Activated naive CD8-positive, alpha-beta T cell treated with anti-CD3 and anti-CD28 coated beads, Interleukin-2, amount 10 ng/mL, durations not matched to agents 7 days and 5 days (primary cell): Measurements from ENCODE around the gene HOXB1. TPM values are rescaled to one million over a fixed set of nuclear protein-coding genes. Genes with fewer than 3 reads are reported as not detected.

Experiments
- ATAC-seq: fragments of 150-1000 bp; cut with Tn5 transposase; one replicate; pipeline ENCODE4 v1.10.0; 2021; ENCODE audit warnings: low read depth, moderate library complexity
- POLR2A ChIA-PET: fragments of 350-600 bp; sonication (Branson Sonifier 250); formaldehyde crosslinking; loops from one replicate; lab custom pipeline; 2021; ENCODE audit warnings: antibody characterized with exemption; lab: Charles Lee
- DNase-seq: peaks from one replicate; pipeline ENCODE4 v3.0.0; 2021
- H3K27ac Mint-ChIP-seq: one replicate; pipeline ENCODE4 v1.8.0; 2022; ENCODE audit warnings: mild to moderate bottlenecking, mixed read lengths
- H3K27me3 Mint-ChIP-seq: one replicate; pipeline ENCODE4 v1.8.0; 2022; ENCODE audit warnings: mild to moderate bottlenecking, moderate library complexity, mixed read lengths
- H3K36me3 Mint-ChIP-seq: one replicate; pipeline ENCODE4 v1.8.0; 2021; ENCODE audit warnings: mild to moderate bottlenecking, mixed read lengths
- H3K4me1 Mint-ChIP-seq: one replicate; pipeline ENCODE4 v1.8.0; 2021; ENCODE audit warnings: mixed read lengths
- H3K4me3 Mint-ChIP-seq: one replicate; pipeline ENCODE4 v1.8.0; 2022; ENCODE audit warnings: mild to moderate bottlenecking, moderate library complexity, mixed read lengths
- H3K9me3 Mint-ChIP-seq: one replicate; pipeline ENCODE4 v1.8.0; 2021; ENCODE audit warnings: mixed read lengths
- total RNA-seq, 2 experiments: library from RNA; stranded (reverse); gene quantifications; one replicate each; pipeline ENCODE4 v1.2.3, GENCODE V29; 2021

HOXB1 gene
- total RNA-seq = not detected

GRCh38 chr17:48530887-48531272 lies at the start of gene HOXB1:
Gene HOXB1, minus strand, starts transcription at chr17:48531011. Its CDS starts 107 bp downstream, at chr17:48530904.
- Mint-ChIP-seq H3K36me3 (no peaks in the 10 kb centered on the region), H3K4me1 (no peaks in the 10 kb centered on the region), H3K4me3 (no peak within 1 kb of the TSS), H3K27me3 (peaks cover 21% of the 10 kb centered on the region), H3K27ac (no peak within 1 kb of the TSS), H3K9me3 (no peaks in the 10 kb centered on the region)
- no peak for ATAC-seq
- DNase-seq = no peak
- POLR2A ChIA-PET = no interaction called here

- H3K27ac Mint-ChIP-seq = no peak overlapping the region
- H3K27me3 Mint-ChIP-seq = peaks cover 56% of the 10 kb centered on the region
- ATAC-seq (no peak), DNase-seq (no peak)
- peaks cover 9% of the 10 kb centered on the region for H3K36me3 Mint-ChIP-seq
- H3K4me1 Mint-ChIP-seq = peaks cover 40% of the 10 kb centered on the region
- POLR2A ChIA-PET = interaction anchor here (0.6 kb wide), 1 partner anchor 422 kb away, joined by 4 read pairs; no protein-coding TSS in a partner anchor
- peak overlapping the region; percentile 94 for H3K4me3 Mint-ChIP-seq
- no peaks in the 10 kb centered on the region for H3K9me3 Mint-ChIP-seq
Observed at GRCh38 chr17:48579760-48580554, 49.1 kb upstream of the HOXB1 start.

DNA sequence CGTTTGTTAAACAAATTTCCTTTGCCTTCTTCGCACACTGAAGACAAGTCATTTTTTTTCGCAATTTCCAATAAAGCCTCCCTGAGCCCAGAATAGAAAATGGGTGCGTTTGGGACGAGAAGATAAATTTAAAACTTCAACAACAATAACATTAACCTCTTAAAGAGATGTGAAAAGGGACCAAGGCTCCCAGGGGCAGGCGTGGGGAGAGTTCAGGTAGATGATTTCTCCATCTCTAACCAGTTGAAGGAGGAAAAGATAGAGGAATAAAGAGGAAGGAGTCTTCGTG lies 48.6 kb upstream of the HOXB1 start:
- POLR2A ChIA-PET = interaction anchor here (0.6 to 1.2 kb wide), 3 partner anchors 39 to 421 kb away, joined by 3 to 4 read pairs (median 3); no protein-coding TSS in a partner anchor
- Mint-ChIP-seq H3K27me3 (peaks cover 51% of the 10 kb centered on the region), H3K4me3 (peak overlapping the region; percentile 94), H3K27ac (no peak overlapping the region), H3K9me3 (no peaks in the 10 kb centered on the region), H3K36me3 (peaks cover 9% of the 10 kb centered on the region), H3K4me1 (peaks cover 38% of the 10 kb centered on the region)
- ATAC-seq (no peak), DNase-seq (no peak)

DNA sequence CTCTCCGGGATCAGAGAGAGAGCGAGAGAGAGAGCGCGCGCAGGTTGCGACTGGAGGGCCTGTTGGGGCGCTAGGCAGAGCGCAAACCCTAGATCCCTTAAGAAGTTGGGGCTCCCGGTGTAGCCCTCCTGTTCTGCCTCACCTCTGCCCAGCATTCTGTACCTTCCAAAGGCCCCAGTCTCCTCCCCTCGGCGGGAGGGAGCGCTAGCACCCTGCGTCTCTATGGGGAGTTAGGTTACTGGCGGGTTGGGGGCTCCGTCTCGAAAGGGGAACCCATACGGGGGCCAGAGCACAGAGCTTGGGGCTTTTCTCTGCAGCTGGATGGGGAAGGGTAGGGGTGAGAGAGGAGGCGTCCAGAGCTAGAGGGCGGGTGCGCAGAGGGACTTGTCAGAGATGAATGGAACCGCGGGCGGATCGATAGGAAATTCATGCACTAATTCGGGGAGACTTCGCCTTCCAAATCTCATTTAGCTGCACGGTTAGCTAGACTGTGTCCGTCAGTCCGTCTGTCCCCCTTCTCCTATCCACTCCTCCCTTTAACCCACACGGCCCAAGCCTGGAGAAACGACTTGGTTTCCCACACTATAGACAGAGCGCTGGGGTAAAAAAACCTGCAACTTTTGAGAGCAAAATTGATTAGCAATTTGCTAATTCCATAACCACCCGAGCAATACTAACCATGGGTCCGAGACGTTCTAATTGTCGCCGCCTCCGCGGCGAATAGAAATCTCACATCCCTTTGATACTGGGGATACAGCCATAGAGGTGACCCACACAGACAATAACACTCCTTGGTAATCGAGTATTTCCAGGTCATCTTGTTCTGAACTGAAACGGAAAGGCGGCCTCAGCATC lies 48.0 kb upstream of the HOXB1 start:
- peak; percentile 45 for ATAC-seq
- H3K27ac Mint-ChIP-seq = peak overlapping the region; percentile 64
- H3K27me3 Mint-ChIP-seq = peaks cover 47% of the 10 kb centered on the region
- H3K4me3 Mint-ChIP-seq = peak overlapping the region; percentile 94
- no peak for DNase-seq
- H3K4me1 Mint-ChIP-seq = peaks cover 38% of the 10 kb centered on the region
- POLR2A ChIA-PET = interaction anchor here (0.7 to 1.3 kb wide), 3 partner anchors 32 to 86 kb away, joined by 3 read pairs; no protein-coding TSS in a partner anchor
- H3K9me3 Mint-ChIP-seq = no peaks in the 10 kb centered on the region
- H3K36me3 Mint-ChIP-seq = peaks cover 9% of the 10 kb centered on the region

GRCh38 chr17:48577946-48578615 lies 47.3 kb upstream of the HOXB1 start, which contains the start of gene HOXB4:
Gene HOXB4, minus strand, starts transcription at chr17:48578350. Its CDS starts 31 bp downstream, at chr17:48578319.
- ATAC-seq (peak; percentile 75), DNase-seq (peak; percentile 73)
- POLR2A ChIA-PET = interaction anchor here (0.5 to 1.4 kb wide), 5 partner anchors 23 to 495 kb away, joined by 3 read pairs; no protein-coding TSS in a partner anchor
- peaks cover 42% of the 10 kb centered on the region for H3K27me3 Mint-ChIP-seq
- H3K36me3 Mint-ChIP-seq = peaks cover 12% of the 10 kb centered on the region
- no peaks in the 10 kb centered on the region for H3K9me3 Mint-ChIP-seq
- peak within 1 kb of the TSS; percentile 74 for H3K27ac Mint-ChIP-seq
- H3K4me3 Mint-ChIP-seq = peak within 1 kb of the TSS; percentile 94
- H3K4me1 Mint-ChIP-seq = peaks cover 37% of the 10 kb centered on the region

DNA sequence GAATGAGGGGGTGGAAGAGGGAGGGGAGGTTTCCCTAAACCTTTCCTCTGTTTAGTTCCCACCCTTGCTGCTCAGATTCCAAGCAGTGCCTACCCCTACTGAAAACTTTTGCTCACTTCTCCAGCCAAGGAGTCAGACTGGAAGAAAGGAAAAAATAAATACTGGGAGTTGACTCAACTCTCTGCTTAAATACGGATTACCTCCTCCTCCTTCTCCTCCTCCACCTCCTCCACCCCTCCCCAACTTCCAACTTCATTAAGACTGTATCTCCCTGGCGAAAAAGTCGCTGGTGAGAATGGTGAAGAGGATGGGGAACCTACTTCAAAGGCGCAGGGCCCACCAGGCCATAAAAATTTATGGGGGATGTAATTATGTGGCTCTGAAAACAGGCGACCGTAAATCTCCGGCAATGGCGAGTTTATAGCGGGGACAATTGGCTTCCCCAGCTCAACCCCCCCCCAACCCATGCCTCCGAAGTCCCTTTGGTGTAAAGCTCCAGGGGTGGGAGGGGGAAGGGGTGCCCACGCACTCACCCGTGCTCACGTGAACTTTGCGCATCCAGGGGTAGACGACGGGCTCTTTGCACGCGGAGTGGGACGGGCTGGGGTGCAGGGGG lies 46.6 kb upstream of the HOXB1 start:
- Mint-ChIP-seq H3K36me3 (peaks cover 12% of the 10 kb centered on the region), H3K4me1 (peaks cover 33% of the 10 kb centered on the region), H3K9me3 (no peaks in the 10 kb centered on the region), H3K27me3 (peaks cover 36% of the 10 kb centered on the region), H3K27ac (peak overlapping the region; percentile 74), H3K4me3 (peak overlapping the region; percentile 89)
- DNase-seq = no peak
- POLR2A ChIA-PET = interaction anchor here (0.5 to 1.4 kb wide), 4 partner anchors 22 to 494 kb away, joined by 3 to 4 read pairs (median 3); no protein-coding TSS in a partner anchor
- ATAC-seq = peak; percentile 8

DNA sequence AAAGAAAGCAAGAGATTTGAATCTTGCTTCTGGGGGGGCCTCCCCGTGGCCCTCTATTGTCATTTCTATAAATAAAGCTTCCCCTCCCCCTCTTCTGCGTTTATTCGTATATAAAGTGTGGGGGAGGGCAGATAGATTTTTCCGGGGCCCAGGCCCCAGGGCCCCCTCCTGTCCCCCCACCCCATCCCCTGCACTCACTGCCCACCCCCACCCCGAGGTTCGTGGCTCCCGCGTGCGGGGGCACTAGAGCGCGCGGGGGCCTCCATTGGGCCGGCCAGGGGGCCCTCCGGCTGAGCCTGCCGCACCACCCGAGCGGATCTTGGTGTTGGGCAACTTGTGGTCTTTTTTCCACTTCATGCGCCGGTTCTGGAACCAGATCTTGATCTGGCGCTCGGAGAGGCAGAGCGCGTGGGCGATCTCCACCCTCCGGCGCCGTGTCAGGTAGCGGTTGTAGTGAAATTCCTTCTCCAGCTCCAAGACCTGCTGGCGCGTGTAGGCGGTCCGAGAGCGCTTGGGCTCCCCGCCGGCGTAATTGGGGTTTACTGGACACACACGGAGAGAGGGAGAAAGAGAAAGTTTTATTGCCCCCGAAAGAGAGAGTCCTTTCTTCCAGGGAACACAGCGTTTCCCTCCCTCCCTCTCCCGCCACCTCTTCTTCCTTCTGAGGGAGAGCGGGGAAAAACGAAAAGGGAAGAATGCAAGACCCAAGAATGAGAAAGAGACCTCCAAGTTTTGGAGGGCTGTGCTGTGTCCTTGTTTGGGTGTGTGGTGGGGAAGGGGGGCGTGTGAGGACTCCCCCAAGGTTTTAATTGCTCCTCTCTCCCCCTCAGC lies 45.9 kb upstream of the HOXB1 start:
- POLR2A ChIA-PET = interaction anchor here (0.9 to 1.4 kb wide), 2 partner anchors 71 to 124 kb away, joined by 3 to 4 read pairs; no protein-coding TSS in a partner anchor

GRCh38 chr17:48575673-48576478 lies 45.1 kb upstream of the HOXB1 start:
- Mint-ChIP-seq H3K4me3 (peak overlapping the region; percentile 43), H3K9me3 (no peaks in the 10 kb centered on the region), H3K27ac (no peak overlapping the region), H3K27me3 (peaks cover 26% of the 10 kb centered on the region), H3K4me1 (peaks cover 27% of the 10 kb centered on the region), H3K36me3 (peaks cover 12% of the 10 kb centered on the region)
- POLR2A ChIA-PET = interaction anchor here (0.6 kb wide), 1 partner anchor 65 kb away, joined by 8 read pairs; no protein-coding TSS in a partner anchor
- DNase-seq = no peak
- no peak for ATAC-seq

More for the DNA sequence above, 45.9 kb upstream of the HOXB1 start:
- ATAC-seq (no peak), DNase-seq (no peak)
- H3K27me3 Mint-ChIP-seq = peaks cover 34% of the 10 kb centered on the region
- peaks cover 12% of the 10 kb centered on the region for H3K36me3 Mint-ChIP-seq
- peak overlapping the region; percentile 89 for H3K4me3 Mint-ChIP-seq
- peaks cover 29% of the 10 kb centered on the region for H3K4me1 Mint-ChIP-seq
- H3K27ac Mint-ChIP-seq = no peak overlapping the region
- no peaks in the 10 kb centered on the region for H3K9me3 Mint-ChIP-seq

DNA sequence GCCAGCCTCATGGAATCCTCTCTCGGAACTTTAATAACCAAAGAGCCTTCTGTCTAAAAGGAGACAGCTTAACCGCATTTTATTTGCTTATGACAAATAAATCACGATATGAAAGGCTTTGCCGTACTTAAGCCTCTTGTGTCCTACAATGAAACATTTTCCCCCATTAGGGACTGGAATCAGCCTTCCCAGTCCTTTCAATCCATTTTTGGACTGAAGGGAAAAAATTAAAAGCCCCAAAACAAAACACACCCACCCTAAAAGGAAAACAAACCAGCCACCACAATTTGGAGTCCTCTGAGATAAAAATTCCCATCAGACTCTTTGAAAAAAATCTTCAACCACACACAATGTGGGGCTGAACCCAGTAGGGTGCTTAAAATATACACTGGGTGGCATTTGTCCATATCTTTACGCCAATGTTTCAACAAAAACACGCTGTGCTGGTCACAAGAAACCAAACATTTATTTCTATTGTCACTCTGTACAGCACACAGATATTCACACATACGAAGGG lies 44.3 kb upstream of the HOXB1 start:
- no peaks in the 10 kb centered on the region for H3K9me3 Mint-ChIP-seq
- POLR2A ChIA-PET = interaction anchor here (1.0 kb wide), 1 partner anchor 71 kb away, joined by 5 read pairs; no protein-coding TSS in a partner anchor
- H3K4me1 Mint-ChIP-seq = peaks cover 23% of the 10 kb centered on the region
- H3K27me3 Mint-ChIP-seq = peaks cover 18% of the 10 kb centered on the region
- no peak overlapping the region for H3K4me3 Mint-ChIP-seq
- H3K36me3 Mint-ChIP-seq = peaks cover 12% of the 10 kb centered on the region
- no peak overlapping the region for H3K27ac Mint-ChIP-seq
- ATAC-seq = no peak
- DNase-seq = no peak

- H3K9me3 Mint-ChIP-seq = no peaks in the 10 kb centered on the region
- peaks cover 14% of the 10 kb centered on the region for H3K27me3 Mint-ChIP-seq
- H3K4me1 Mint-ChIP-seq = peaks cover 20% of the 10 kb centered on the region
- POLR2A ChIA-PET = interaction anchor here (1.0 kb wide), 1 partner anchor 71 kb away, joined by 5 read pairs; no protein-coding TSS in a partner anchor
- H3K4me3 Mint-ChIP-seq = no peak overlapping the region
- no peak for DNase-seq
- H3K36me3 Mint-ChIP-seq = peaks cover 9% of the 10 kb centered on the region
- H3K27ac Mint-ChIP-seq = no peak overlapping the region
- no peak for ATAC-seq
Observed at GRCh38 chr17:48574505-48575065, 43.8 kb upstream of the HOXB1 start.
